Measurements from ENCODE around the gene NFATC2.
"Not testable (repeated sequence)": the region's sequence is repeated elsewhere in the genome, so short reads cannot be mapped to it uniquely, and the experiment has no call there.

Gene NFATC2

DNA sequence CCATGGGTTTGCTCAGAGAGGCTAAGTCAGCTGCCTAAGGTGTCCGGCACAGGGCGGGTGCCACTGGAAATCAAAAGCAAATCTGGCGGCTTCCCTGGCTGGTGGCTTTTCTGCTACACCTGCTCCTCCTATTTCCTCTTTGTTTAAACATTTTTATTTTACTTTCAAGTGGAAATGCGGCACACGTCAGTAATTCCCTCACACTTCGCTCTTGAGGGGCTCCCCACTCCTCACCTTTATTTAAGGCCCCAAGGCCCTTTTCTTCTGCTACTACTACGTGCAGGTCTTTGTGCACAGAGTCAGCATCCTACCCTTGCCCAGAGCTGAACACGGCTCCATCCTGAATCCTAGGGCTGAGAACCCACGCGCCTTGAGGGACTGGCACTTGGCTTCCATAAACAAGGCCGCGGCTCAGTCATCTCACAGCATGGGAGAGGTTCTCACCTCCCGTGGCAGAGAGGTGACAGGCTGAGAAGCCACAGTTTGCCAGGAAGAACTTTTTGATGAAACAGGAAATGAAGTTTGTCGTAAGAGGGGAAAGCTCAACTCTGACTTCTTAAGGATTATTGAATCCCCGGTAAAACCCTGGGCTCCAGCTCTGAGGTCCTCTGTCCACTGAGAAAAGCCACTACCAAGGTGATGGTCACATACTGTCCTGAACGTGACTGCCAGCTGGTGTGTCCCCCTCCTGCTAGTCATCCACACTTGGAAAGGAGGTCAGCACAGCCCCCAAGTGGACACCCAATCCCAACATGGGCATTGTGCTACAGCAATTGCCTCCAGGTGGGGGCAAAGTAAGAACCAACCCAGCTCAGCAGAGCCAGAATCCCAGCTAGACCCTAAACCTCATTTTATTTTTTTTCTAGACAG is 48.0 kb downstream of the NFATC2 start:
- DNase-seq: no peak

- no peak for DNase-seq
These were observed 49.1 kb downstream of the NFATC2 start for GRCh38 chr20:51493346-51493791.

DNA sequence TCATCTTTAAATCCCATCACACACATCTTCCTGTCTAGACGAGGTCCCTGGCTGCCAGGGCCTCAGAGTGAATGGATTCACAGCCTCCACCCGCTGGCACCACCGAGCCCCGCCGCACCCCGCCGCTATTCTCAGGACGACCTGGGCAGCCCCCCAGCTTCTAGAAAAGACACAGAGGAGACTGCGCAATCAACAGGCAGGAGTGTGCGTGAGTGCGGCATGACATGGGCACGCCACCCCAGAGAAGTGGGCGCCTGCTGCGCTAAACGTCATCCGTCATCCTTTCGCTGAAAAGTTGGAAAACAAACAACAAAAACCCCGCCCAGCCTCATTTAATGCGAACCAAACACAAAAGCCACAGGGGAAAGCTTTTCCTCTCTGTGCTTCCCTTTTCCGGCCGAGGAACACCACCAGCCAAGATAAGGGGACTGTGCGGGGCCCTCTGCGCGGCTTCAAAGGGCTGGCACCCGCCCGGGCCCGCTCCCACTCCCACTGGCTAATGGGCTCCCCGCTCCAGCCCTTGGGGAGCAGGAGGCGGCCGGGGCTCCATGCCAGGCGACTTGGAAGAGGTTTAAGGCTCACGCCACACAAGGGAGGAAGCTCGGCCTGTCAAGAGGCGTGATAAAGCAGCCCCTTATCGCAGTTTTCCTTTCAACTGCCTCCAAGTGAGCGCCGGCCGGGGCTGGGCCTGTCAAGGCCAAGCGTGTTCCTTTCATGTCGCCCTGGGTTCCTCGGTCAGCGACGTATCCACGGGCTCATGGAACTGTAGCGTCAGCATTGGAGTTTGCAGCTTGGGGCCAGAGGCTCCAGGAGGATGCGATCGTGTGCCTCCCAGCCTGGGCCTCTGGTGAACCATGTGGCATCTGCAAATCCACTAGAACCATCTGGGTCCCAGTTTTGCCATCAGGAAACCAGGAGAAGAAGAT is 50.1 kb downstream of the NFATC2 start:
- peak; percentile 28 for DNase-seq

DNA sequence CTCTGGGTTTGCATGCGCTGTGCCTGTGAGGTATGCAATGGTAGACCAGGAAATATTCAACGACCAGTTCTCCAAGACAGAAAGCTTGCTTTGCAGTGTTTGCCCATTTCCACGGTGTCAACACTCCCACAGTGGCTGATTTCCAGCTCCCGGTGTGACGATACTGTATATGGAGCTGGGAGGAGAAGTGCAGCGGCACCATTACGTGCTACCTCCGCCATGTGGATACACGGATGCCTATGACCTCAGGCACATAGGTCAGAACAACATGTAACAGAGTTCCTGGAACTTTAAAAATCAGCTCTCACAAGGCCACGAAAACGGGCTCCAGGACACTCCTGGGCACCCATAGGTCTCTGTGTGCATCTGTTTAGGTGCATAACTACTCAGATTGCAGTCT is 51.1 kb downstream of the NFATC2 start:
- no peak for DNase-seq

DNA sequence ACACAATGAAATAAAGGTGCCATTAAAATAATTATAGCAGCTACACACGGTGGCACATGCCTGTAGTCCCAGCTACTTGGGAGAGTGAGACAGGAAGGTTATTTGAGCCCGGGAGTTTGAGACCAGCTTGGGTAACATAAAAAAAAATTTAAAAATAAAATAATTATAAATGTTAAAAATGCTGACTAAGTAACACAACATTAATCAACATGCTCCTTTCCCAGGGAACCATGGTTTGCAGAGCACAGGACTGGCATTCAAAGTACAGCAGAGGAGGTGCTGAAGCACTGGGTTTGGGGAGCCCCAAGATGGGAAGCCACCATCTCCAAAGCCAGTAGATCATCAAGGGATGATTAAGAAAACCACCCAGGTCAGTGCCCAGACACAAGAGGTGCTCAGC is 51.9 kb downstream of the NFATC2 start:
- no peak for DNase-seq

DNA sequence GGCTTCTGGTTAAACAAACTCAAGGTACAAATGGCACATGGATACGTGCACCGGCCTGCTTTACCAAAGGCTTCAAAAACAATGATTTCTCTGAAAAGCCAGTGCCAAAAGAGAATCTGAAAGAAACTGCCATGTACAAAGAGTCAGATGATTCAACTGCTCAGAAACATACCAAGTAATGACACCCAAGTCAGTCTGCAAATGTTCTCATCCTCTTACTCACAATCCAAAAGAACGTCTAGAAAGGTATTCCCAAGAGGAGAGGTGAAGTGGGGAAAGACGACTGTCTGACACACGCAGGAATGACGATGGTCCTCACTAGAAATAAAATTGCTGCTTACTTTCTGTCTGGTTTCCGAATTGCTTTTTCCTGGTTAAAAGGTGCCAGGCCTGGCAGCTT is 52.9 kb downstream of the NFATC2 start:
- no peak for DNase-seq

DNA sequence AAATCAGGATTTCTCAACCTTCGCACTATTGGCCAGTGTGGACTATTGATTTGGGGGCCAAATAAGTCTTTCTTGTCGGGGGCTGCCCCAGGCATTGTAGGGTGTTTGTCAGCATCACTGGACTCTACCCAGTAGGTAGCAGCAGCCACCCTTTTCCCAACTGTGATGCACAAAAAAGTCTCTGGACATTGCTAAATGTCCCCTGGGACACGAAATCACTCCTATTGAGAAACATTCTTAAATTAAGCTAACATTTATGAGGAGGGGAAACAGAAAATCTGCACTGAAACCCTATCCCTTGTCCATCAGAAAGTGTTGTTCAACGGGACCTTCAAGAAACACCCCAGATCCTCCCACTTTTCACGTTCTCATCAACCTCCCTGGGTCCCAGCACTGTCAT is 54.2 kb downstream of the NFATC2 start:
- DNase-seq: no peak

DNA sequence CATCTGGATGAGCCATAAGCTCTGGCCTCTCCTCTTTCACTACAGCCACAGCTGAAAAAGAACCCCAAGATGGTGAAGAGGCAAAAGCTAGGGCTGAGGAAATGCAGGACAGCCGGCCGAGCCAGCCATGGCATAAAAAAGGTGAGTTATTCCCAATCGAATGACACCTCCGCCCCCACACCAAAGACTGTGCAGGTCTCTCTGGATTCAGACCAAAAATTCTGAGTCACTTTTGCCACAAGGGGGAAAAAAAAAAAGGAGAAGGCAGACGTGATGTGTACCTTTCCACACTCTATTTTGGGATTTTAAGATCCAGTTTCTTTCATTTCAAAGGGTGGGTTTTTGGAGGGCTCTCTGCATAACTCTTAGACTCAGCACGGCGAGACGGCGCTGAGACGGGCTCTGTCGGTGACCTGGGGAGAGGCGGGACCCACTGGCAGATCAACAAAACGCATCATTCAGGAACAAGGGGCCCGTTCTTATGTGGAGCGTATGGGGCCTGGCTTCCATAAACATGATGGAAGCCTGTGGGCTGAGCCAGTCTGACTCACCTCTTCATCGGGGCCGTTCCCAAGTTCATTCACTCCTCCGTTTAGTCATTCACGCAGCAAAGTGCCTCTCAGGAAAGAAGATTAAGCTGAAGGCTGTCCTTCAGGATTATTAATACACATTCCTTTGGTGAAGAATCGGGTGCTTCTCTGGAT is 54.8 kb downstream of the NFATC2 start:
- peak; percentile 88 for DNase-seq

DNA sequence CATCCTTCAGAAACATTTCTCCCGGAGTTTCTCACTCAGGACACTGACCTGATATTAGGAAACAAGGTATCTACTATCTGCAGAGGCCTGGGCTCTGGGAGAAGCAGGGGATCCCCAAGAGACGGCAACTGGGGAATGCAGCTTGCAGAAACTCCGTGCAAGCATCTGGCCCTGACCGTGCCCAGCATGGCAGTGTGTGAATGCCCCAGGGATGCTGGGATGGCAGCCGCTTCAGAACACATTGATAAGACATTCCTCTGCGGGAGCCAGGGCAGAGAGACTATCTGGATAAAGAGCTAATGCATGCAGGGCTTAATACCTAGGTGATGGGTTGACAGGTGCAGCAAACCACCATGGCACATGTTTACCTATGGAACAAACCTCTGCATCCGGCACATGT is 55.4 kb downstream of the NFATC2 start:
- no peak for DNase-seq

GRCh38 chr20:51486197-51487005 is 56.1 kb downstream of the NFATC2 start:
- peak; percentile 70 for DNase-seq

- DNase-seq: peak; percentile 53
These were observed 57.7 kb downstream of the NFATC2 start for GRCh38 chr20:51484831-51485230.

DNA sequence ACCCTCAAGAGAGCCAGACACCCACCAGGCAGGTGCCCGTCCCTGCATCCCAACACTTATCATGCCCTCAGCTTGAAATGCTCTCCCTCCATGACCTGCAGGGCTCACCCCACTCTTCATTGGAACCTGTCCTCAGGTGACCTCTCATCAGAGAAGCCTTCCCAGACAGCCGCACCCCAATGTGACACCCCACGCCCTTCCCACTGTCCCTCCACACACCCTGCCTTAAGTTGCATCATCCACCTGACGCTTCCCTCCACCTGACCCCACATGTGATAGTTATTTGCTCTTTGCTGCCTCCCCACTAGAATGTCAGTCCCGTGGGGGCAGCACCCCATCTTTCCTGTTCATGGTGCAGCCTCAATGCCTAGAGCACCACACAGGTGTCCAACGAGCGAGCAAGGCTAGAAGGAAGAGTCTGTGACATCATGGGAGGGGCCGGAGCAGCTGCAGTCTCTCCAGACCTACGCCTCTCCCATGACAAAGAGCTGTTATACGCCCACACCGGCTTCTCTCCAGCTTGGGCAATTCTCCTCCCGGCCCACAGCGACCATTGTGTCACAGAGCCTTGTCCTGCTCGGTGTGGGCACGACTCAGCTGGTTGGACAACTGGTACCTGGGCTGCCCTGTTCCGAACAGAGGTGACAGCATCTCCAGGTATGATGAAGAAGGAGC is 58.2 kb downstream of the NFATC2 start:
- no peak for DNase-seq

- DNase-seq: no peak
These were observed 59.6 kb downstream of the NFATC2 start for GRCh38 chr20:51482836-51483473.

GRCh38 chr20:51481341-51481914 is 61.1 kb downstream of the NFATC2 start:
- DNase-seq: no peak

DNA sequence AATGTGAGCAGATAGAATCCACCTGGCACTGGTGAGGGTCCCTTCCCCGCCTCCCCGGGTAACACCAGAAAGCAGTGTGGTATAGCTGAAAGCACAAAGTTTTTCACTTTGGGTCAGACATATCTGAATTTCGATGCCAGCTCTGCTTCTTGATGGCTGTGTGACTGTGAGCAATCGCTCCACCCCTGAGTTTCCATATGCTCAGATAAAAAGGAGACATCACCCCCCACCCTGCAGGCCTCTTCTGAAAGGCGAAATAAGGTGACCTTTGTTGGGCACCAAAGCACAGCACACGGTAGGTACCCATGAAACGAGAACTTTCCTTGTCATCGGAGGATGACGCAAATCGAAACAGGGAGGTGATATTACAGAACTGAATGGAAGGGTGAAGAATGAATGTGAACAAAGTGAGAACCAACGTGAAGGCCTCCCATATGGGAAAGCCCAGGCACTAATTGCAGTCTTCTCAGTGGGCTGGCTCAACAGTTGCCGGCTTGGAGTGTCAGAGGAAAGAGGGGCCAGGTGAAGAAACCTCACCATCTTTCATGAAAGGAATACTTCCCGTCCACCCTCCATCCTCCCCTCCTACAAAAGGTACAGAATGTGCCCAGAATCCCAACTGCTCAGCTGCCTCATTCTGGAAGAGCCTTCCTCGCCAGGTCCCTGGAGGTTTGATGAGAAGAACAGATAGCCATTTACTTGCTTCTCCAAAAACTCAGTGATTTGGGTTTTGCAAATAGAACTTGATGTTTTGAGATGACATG is 61.8 kb downstream of the NFATC2 start:
- DNase-seq: no peak

GRCh38 chr20:51476106-51476505 is 66.4 kb downstream of the NFATC2 start:
- DNase-seq: not testable (repeated sequence)

DNA sequence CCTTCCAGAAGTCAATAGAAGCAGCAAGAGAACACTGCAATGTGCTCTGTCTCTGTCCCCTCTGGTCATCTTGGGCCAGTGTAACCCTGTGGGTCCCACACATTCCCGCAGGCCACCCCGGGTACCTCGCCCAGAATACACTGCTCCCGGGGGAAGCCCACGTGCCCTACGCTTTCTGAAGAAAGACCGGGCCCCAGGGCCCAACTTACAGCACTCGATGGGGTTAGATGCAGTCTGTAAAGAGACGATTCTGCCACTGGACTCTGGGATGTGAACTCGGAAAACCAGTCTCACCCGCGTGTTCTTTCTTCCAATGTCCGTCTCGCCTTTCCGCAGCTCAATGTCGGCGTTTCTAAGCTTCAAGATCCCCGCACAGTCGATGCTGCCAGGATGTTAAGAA is 68.7 kb downstream of the NFATC2 start:
- DNase-seq: no peak

DNA sequence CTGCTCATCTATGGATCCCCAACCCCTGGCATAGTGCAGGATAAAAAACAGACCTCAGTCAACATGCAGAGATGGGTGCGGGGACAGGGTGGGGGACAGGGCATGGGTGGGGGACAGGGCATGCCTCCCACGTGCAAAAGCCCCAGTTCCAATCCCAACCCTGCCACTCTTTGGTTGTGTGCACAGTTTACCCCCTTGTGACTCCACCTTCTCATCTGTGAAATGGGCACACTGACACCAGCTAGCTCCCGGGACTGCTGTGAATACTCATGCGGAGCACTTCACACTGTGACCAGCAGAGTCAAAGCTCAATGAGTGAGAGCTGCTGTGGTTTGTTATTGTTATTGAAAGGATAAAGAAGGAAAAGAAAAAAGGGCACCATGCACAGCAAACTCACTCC is 69.3 kb downstream of the NFATC2 start:
- no peak for DNase-seq

DNA sequence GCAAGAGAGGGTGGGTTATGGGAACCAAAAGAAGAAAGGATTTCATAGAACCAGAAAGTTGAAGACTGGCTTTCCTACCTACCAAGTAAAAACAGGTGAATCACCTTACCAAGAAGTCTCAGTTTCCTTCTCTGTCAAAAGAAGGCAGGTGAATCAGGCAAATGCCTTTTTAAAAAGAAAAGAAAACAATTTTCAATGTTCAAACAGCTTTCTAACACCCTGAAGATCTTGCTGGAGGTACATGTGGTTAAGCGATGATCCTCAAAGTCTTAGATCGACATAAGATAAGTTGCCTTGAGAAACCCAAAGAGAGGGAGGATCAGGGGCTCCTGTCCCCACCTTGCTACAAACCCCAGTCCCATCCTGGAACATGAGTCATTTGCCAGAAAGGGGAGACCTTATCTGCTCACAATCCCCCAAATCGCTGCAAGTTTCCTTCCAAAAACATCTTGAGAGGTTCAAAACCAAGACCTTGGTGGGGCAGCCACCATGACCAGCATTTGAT is 71.6 kb downstream of the NFATC2 start:
- no peak for DNase-seq

DNA sequence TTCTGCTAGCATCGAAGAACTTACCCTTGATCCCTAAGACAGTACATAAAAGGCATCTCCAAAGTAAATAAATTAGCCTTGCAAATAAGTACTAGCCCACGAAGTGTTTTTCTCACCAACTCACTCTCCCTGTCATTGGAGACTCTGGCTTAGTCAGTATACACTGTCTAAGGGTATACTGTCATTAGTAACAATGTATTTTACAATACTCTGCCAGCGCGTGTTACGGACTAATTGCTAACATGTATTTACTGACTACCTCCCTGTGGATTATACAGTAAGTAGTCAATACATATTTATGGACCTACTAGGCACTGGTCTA is 72.1 kb downstream of the NFATC2 start:
- DNase-seq: no peak

Data from fibroblast of skin of abdomen (primary cell).